Measurements from ENCODE around the gene MGAT4A.
"Not testable (repeated sequence)": the region's sequence is repeated elsewhere in the genome, so short reads cannot be mapped to it uniquely, and the experiment has no call there.

Gene MGAT4A

GRCh38 chr2:98701230-98701629 is 29.7 kb downstream of the MGAT4A start:
- DNase-seq, result no peak

DNA sequence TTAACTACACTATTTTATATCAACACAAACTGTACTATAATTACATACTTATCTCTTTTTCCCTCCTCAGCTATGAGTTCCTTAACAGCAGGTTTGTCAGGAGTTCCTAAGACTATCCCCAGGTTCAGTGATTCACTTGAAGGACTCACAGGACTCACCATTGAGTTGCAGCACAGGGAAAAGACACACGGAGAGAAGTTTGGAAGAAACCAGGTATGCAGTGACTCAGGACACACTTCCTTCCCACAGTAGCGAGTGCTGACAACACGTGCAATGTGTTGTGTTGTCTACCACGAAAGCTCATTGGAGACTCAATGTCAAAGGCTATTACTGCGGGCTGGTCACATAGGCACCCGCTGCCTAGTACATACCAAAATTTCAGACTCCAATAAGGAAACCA is 32.0 kb downstream of the MGAT4A start:
- DNase-seq, result no peak

- no peak for DNase-seq
Measured at GRCh38 chr2:98697651-98698337, 33.1 kb downstream of the MGAT4A start.

GRCh38 chr2:98696200-98696599 is 34.7 kb downstream of the MGAT4A start:
- no peak for DNase-seq

DNA sequence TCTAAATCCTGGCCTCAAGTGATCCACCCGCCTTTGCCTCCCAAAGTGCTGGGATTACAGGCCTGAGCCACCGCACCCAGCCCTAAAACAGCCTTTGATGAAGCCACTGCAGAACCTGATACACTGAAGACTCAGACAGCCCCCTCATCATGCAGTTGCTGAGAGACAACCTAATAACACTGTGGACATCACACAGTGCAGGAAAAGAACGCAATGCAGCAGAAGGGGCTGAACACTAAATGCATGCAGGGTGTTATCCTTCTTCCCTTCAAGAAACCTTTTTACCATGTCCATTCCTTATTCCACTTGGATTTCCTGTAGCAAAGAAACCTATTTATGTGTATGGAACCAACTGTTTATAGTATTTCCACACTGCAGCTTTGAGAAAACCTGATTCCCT is 35.7 kb downstream of the MGAT4A start:
- DNase-seq, result no peak

DNA sequence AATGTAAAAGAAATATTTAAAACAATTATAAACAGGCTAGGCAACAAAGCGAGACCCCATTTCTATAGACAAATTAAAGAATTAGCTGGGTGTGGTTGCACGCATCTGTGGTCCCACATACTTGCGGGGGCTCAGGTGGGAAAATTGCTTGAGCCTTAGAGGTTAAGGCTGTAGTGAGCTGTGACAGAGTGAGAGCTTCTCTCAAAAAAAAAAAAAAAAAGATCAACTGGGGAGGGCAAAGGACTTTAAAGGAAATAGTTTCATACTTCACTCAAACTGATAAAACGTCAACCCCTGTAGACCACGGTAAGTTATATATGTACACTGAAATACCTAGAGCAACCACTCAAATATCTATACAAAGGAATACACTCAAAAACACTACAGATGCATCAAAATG is 37.5 kb downstream of the MGAT4A start:
- DNase-seq, result no peak

- no peak for DNase-seq
Measured at GRCh38 chr2:98692090-98693054, 38.6 kb downstream of the MGAT4A start.

GRCh38 chr2:98691303-98691702 is 39.6 kb downstream of the MGAT4A start:
- DNase-seq, result no peak

GRCh38 chr2:98685930-98686887 is 44.7 kb downstream of the MGAT4A start:
- DNase-seq, result no peak

DNA sequence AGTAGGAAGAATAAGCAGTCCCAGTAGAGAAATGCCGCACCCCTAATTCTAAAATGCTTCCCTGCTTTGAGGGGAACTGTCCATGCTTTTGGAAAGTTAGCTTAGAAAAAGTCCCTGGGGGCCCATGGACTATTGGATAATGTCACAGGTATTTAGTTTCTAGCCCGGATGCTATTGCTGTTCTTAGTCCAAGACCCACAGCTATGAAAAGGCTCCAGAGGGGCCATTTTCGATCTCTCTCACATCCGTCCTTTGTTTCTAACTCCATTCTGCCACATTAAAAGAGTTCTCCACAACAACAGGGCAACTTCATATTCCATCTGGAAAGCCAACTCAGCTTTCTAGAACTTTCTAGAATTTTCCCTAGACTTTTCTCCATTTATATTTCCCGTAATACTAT is 47.2 kb downstream of the MGAT4A start:
- DNase-seq, result no peak

DNA sequence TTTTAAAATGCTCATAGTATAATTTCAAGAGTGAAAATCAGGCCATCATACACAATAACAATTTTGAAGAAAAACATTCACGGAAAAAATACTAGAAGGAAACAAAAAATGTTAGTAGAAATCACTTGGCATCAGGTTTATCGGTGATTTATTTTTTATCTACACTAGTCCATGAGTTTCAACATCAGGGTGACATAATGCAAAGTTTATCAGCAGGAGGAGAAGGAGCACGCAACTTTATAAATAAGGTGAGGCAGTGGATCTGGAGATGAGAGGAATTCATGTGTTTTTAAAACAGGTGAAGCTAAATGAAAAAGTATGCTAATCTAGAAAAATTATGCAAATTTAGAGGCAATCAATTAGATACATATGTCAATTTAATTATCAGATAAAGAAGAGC is 54.2 kb downstream of the MGAT4A start:
- DNase-seq, result no peak

DNA sequence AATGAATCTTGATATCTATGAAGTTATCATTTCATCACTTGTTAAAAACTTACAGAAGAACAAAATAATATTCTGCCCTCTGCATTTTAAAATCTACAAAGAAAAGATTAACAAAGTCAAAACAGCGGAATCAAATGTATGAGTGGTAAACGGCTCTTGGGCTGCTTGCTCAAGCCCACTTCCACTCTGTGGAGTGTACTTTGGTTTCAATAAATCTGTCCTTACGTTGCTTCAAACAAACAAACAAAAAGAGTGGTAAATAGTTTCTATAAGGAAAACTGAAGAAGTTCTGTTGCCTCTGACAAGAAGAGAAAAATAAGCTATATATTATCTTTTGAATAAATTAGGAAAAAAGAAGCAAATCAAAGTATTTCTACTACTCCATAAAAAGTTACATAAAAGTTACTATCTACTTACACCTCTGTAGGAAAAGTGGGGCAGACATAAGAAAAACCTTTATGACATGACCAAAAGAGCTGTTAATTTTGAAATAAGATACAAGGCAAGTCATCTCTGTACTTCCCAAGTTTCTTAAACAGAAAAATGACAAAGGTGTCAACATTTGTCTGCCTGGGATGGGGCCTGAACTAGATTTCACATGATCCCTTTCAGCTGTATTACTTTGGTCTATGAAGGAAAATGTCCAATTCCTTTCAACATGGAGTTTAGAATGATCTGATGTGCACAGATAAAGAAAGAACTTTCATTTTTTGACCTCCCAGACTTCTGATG is 56.5 kb downstream of the MGAT4A start:
- DNase-seq, result no peak

DNA sequence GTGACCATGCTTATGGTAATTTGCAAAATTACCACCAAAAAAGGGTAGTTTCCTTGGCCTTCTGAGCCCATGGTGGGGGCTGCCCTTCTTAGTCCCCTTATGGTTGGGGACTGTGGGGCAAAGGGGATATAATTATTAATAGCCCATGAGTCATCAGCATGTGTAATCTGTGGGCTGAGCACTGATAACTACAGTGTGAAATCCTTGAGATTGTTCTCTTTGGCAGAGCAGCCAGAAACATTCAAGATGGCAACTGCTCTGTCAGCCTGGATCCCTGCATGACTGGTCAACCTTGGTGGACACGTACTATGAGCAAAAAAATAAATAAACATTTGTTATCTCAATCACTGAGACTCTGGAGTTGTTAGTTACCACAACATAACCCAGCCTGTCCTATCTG is 61.3 kb downstream of the MGAT4A start:
- no peak for DNase-seq

- no peak for DNase-seq
Measured at GRCh38 chr2:98665677-98666076, 65.3 kb downstream of the MGAT4A start.

DNA sequence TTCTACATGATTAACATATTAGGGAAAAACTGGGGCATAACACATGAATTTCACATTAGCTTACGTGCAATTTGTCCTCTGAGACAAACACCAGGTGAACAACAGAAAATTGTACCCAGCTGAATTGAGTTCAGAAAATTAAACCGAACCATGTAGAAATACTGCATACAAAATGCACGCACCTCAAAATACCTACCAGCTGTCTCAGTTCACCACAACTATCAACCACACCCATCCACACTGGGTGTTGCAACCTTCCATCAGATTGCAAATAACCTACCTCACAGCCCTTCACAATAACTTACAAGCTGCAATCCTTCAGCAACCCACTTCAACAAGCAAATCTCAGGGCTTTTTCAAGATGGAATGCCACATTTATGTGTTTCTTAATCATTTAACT is 66.6 kb downstream of the MGAT4A start:
- DNase-seq, result no peak

DNA sequence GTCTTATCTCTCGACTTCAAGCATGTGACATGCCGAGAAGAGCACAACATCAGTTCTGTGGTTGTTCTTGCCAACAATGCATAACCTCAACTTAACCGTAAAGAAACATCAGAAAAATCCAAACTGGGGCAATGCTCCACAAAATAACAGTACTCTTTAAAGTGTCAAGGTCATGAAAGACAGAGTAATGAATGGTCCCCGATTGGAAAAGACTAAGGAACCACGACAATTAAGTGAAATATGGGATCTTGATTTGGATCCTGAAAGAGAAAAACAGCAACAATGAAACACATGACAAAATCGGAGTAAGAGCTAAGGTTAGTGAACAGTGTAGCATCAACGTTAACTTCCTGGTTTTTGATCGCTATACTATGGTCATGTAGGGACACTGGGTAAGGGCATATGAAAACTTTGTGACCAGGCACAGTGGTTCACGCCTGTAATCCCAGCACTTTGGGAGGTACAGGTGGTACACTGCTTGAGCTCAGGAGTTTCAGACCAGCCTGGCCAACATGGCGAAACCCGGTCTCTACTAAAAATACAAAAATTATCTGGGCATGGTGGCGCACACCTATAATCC is 67.3 kb downstream of the MGAT4A start:
- no peak for DNase-seq

- DNase-seq, result not testable (repeated sequence)
Measured at GRCh38 chr2:98659491-98659840, 71.5 kb downstream of the MGAT4A start.

DNA sequence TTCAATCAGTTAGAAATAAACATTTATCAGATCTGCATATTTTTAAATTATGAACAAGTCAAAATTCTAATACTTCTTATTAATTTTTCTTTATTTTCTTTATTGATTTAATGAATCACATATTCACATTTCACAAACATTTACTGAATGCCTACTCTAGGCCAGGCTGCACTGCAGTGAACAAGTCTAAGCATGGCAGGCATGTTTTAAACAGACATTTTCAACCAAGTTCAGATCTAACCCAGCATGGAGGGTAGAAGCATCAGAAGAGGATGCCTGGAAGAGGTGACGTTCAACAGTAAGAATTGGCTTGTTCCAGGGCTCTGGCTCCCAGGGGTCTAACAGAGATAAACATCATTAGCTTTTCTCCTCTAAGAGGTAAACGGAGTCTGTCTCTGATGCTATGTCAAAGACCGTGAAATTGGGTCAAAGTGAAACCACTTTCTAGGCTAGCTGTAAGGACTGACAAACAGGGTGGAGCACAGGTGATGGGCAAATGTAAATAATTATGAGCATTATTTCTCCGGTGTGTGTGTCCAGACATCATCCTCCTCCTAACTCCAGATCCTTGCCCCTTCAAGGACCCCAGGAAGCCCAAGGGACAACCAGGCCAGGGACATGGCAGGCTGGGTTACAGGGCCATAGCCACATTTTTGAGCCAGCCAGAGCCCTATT is 72.0 kb downstream of the MGAT4A start:
- DNase-seq, result no peak

- no peak for DNase-seq
Measured at GRCh38 chr2:98656800-98657199, 74.1 kb downstream of the MGAT4A start.

GRCh38 chr2:98654699-98655495 is 76.0 kb downstream of the MGAT4A start:
- DNase-seq, result no peak

- DNase-seq, result no peak
Measured at GRCh38 chr2:98650998-98651397, 79.9 kb downstream of the MGAT4A start.
